HG02571 (cell line): ENCODE results near the gene PLEKHG1.

Source experiments
- ATAC-seq: cut with Tn5 transposase; IDR thresholded peaks from one replicate; pipeline ENCODE4 v1.9.1; 2021; ENCODE audit warnings: mild to moderate bottlenecking, moderate library complexity; ENCODE audit not compliant: unreplicated experiment

Gene PLEKHG1

GRCh38 chr6:150588888-150589499, 10.7 kb upstream of the PLEKHG1 start:
- ATAC-seq: no peak

DNA sequence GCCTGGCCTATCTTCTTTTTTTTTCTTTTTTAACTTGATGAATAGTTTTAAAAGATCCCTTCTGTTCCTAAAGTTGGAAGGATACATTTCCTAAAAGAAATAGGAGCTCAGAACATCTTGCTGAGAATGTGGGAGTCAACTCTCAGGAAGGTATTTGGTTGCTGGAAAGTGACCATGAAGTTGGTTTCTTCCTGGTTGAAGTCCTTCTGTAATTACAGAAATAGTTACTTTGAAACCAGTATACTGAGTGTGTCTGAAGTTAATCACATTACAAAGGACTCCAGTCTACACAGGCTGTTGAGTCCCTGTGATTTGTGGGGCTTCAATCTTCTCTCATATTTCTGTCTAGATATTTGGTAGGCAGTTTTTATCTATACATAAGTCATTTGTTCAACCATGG, 9.8 kb upstream of the PLEKHG1 start:
- no peak for ATAC-seq

DNA sequence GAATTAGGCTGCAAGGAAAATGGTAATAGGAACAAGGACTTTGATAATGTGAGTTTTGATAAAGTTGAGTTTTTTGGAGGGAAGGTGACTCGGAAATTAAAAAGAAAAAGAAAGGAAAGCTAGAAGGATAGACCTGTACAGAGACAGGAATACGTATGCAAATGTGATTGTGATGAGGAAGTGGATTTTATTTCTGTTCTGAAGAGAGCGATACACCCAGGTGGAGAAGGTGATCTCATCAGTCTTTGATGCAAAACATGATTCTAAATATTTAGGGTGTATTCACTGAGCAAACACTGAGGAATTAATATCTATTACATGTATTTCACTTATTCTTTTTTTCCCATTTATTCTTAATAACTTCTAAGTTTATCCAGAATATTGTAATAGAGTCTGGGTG, 9.2 kb upstream of the PLEKHG1 start:
- ATAC-seq: no peak

GRCh38 chr6:150592377-150592995, 7.2 kb upstream of the PLEKHG1 start:
- ATAC-seq: no peak

- ATAC-seq: no peak
These were observed 6.6 kb upstream of the PLEKHG1 start for GRCh38 chr6:150593119-150593518.

GRCh38 chr6:150596439-150596838, 3.2 kb upstream of the PLEKHG1 start:
- ATAC-seq: no peak

DNA sequence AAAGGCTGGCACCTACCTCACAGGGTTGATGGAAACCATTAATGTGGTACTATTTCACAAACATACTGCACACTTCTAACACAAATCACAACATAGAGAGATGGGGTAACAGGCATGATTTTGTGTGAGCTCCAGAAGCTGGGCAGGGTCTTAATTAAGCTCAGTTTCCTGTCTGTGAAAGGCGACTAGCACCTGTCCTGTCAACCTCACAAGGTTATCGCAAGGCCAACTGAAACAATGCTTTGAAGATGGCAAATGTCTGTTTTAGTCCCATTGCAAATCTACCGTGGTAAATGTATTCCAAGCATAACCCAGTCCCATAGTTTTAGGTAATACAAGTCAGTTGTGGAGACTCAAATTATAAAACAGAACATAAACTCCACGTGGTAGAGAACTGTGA, 1.3 kb upstream of the PLEKHG1 start:
- no peak for ATAC-seq

- ATAC-seq: no peak
These were observed 857 bp upstream of the PLEKHG1 start for GRCh38 chr6:150598858-150599198.

GRCh38 chr6:150600010-150600300, 270 bp downstream of the PLEKHG1 start:
- ATAC-seq: no peak

DNA sequence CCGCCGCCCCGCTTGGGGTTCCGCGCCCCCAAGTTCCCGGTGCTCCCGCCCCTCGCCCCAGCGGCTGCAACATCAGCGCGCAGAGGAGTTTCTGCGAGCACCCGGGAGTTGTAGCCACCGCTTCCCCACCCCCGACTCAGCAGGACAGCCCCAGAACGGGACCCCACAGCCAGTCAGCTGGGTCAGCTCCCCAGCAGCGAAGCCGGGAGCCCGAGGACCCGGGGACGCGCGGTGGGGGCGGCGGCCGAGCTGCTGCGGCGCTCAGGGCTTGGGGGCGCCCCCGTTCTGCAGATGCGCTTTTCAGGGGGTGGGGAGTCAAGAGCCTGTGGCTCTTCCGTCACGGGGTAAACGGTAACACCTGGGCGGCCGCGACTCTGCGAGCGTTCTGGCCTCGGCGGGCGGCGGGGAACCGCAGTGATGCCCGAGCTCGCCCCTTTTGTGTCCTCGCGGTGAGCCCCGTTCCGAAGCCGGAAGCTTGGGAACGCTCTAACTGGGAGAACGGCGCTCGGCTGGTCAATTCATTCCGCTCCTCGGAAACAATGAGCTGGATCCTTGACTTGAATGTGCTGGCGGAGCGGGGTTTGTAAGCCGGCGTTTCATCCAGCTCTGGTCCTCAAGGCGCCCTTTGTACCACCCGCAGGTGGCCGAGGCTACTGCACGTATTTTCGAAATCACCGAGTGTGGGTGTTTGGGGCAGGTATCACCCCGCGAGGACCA, 774 bp downstream of the PLEKHG1 start:
- ATAC-seq: peak; percentile 56

GRCh38 chr6:150601439-150601838, 1.8 kb downstream of the PLEKHG1 start:
- no peak for ATAC-seq

DNA sequence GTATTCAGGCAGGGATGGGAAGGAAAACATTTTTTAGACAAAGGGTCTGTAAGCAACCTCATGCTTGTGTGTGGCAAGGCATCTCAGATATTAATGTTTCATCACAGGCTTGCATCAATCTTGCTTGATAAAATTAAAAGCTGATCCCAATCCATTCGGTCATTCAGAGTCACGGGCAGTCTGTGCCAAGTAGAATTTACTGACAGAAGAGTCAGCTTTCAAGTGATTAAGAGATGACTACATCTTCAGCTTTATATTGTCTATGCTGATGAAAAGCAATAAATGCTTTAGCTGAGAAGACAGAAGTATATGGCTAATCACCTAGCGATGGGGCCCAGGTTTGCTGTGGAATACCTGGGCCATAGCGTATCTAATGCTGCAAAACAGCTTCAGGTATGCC, 3.5 kb downstream of the PLEKHG1 start:
- ATAC-seq: no peak

DNA sequence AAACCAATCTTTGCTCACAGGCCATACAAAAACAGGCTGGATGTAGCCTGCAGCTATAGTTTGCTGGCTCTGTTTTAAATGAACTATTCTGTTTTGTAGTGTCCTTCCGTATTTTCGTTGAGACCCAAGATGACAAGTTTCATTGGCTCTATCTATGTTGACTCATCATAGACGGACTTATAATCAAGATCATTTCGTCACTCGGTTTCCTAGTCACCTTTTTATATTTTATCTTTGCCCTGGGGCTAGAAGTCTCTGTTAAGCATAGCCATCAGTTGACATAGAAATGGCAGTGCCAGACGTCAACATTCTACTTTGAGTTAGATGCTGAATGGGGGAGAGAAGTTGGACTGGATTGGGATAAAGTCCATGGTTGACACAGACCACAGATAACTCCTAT, 4.8 kb downstream of the PLEKHG1 start:
- no peak for ATAC-seq

DNA sequence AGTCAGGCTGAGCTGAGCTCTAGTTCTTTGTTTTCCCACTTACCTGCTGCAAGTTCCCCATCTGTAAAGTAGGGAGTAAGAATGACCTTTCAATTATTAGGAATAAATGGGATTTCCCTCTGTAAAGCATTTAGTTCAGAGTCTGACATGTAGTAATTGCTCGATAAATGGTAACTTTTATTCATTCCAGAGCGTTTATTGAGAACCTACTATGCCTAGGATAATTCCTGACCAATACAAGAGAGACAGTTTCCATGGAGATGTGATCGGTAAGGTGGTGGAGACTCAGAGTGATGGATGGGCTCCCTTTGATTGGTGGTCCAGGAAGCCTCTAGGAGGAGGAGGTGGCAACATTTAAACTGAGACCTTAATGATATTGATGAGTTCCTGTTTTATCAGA, 5.6 kb downstream of the PLEKHG1 start:
- ATAC-seq: no peak

DNA sequence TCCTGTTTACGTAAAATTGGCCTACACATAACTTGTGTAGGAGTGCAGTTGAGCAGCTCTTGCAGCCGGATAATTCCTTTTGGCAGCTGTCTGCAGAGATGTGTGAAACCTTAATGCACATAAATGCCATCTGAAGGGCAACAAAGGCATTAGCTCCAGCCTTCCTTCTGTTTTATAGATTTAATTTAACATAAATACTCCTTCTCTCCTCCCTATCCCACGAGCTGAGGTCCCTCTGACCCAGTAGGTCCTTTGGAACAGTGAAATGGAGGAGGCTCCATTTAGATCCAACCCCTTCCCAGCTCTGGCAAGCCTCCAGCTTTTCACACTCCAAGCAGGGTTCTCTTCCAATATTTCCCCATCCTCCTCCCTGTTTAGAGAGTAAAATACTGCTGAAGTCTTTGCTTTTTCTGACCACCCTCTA, 6.5 kb downstream of the PLEKHG1 start:
- no peak for ATAC-seq

DNA sequence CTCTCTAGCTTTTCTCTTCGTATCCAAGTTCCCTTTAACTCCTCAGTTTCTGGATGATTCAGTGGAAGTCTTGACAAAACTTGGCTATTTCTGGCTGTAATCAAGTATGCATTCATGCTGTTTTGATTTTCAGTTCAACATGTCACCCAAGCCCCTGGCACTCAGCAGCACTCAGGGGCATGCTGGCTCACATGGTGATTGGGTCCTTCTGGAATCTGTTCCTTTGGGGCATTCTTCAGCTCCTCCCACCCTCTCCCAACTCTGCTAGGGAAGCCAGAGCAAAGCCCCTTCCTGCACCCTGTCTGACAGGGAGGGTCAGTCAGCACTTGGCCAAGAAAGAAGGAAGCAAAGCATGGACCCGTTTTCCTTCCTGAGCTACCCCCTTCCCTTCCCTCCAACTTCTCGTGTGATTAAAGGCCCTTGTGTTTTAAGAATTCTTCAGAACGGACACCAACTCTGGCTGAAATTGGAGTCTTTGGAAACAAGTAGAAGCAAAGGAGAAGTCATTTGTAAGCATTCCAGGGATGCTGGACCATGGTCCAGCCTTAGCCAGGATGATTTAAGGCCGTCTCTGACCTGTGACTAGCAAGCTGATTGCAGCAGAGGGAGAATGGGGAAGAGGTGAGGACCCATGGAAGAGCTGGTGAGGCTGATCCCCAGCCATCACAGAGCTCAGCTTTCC, 7.1 kb downstream of the PLEKHG1 start:
- no peak for ATAC-seq

GRCh38 chr6:150607329-150607650, 7.6 kb downstream of the PLEKHG1 start:
- ATAC-seq: no peak

- no peak for ATAC-seq
These were observed 10.9 kb downstream of the PLEKHG1 start for GRCh38 chr6:150610584-150610983.

- ATAC-seq: no peak
These were observed 13.6 kb downstream of the PLEKHG1 start for GRCh38 chr6:150613269-150613668.

DNA sequence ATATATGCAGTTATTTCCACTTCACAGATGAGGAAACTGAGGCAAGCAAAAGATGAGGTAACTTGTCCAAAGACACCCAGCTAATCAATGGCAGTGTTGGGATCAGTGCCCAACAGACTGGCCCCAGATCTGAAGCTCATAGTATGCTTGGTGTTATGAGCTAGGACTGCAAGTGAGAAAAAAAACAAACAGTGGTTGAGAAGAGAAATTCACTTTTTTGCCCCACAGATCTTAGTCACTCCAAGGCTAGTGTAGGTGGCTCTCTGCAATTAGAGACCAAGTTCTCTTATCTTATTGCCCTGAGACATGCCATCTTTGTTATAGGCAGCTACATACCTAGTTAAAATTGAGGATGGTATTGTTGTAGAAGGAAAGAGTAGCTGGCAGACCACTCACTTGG, 16.3 kb downstream of the PLEKHG1 start:
- ATAC-seq: no peak

DNA sequence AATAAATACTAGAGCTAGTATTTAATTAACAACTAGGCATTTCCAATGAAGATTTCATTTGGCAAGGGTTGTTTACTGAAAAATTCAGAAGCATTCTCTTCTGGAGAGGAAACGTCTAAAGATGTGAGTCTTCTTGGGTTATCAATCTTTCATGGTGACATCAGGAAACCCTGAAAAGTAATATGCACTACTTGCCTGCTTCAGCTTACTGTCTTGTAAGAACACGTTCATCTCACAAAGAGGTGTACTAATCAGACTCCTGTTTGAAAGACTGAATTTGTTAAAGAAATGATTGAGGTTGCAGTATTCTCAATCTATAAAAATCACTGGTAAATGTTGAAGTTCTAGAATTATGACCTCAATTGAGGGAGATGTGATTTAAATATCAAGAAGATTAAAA, 16.9 kb downstream of the PLEKHG1 start:
- no peak for ATAC-seq

DNA sequence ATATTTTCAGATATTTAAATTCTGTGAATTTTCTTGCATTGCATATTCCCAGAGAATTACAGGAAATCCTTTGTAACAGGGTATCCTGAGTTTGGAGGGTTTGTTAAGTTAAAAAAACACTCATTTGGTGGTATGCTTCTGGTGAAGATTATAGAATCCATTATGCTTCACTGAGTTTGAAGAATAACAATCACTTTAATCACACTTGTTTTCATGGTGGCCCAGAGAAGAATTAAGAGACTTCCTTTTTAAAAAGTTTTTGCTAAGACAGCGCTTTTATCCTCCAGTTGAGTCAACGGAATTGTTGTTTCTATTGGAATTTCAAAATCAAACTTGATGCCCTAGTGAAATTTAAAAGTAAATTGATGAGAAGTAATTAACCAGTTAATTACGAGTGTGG, 17.4 kb downstream of the PLEKHG1 start:
- ATAC-seq: no peak
